Spleen (tissue), 11 donors: ENCODE measurements around the gene SMAD5. TPM values are rescaled to one million over a fixed set of nuclear protein-coding genes. Genes with fewer than 3 reads are reported as not detected.

Source experiments
- DNase-seq: peaks from one replicate; pipeline ENCODE4 v3.0.0-alpha.2; 2020
- H3K27ac ChIP-seq, 8 donors: fragments of 200-600 bp; sonication (generic) in 7 of 8; 1 replicate in 4 of 8; 2 replicates in 4 of 8; pipeline versions ENCODE4 v1.5.0 to v1.8.0; 2016 to 2021; ENCODE audit warnings: inconsistent platforms in 4 of 8, mild to moderate bottlenecking in 4 of 8, moderate library complexity in 1 of 8
- H3K27me3 ChIP-seq, 7 donors: fragments of 200-600 bp; sonication (generic) in 6 of 7; replicated peaks in 1 of 7; 1 replicate in 4 of 7; 2 replicates in 3 of 7; pipeline versions ENCODE4 v1.5.0 to v1.8.0; 2016 to 2021; ENCODE audit warnings: inconsistent platforms in 3 of 7, mild to moderate bottlenecking in 1 of 7
- H3K36me3 ChIP-seq, 6 donors: fragments of 200-600 bp; sonication (generic) in 5 of 6; 1 replicate in 4 of 6; 2 replicates in 2 of 6; pipeline versions ENCODE4 v1.5.0 to v1.8.0; 2016 to 2021; ENCODE audit warnings: inconsistent platforms in 2 of 6
- H3K4me1 ChIP-seq, 6 donors: fragments of 200-600 bp; sonication (generic) in 5 of 6; 1 replicate in 3 of 6; 2 replicates in 3 of 6; pipeline versions ENCODE4 v1.5.0 to v1.8.0; 2016 to 2021; ENCODE audit warnings: inconsistent platforms in 3 of 6
- H3K4me3 ChIP-seq, 8 donors: fragments of 200-600 bp; sonication (generic) in 7 of 8; 1 replicate in 4 of 8; 2 replicates in 4 of 8; pipeline versions ENCODE4 v1.5.0 to v1.8.0; 2016 to 2021; ENCODE audit warnings: inconsistent platforms in 4 of 8, mild to moderate bottlenecking in 4 of 8, moderate library complexity in 2 of 8
- H3K9me3 ChIP-seq, 8 donors: fragments of 200-600 bp; sonication (generic) in 7 of 8; 1 replicate in 4 of 8; 2 replicates in 4 of 8; pipeline versions ENCODE4 v1.5.0 to v1.8.0; 2016 to 2021; ENCODE audit warnings: inconsistent platforms in 4 of 8
- POLR2A ChIP-seq, 3 donors: fragments of 450-650 bp; IDR thresholded peaks; one replicate each; pipeline ENCODE4 v1.5.1; 2017; ENCODE audit warnings: antibody characterized with exemption in 3 of 3, mild to moderate bottlenecking in 1 of 3
- POLR2AphosphoS5 ChIP-seq, 3 donors: sonication (generic); formaldehyde crosslinking; IDR thresholded peaks; one replicate each; pipeline ENCODE4 v1.5.1; 2017; ENCODE audit warnings: antibody characterized with exemption in 3 of 3
- WGBS, 5 donors: extraction: QIAGEN DNeasy Blood & Tissue Kit in 3 of 5; methylation state at CpG; one replicate each; pipeline versions ENCODE4 v1.1.5 to v1.1.7; 2013 to 2018; 5-methylcytosine and 5-hydroxymethylcytosine counted together
- intact Hi-C: fragments of 100-400 bp; cut with DNase I; formaldehyde crosslinking; loops from one replicate; pipeline ENCODE4 v1.15.0; 2023; ENCODE audit warnings: low total_unique reads
- polyA plus RNA-seq, 3 donors: library from polyadenylated mRNA; stranded (reverse); fragments of 200-250 nt; gene quantifications; one replicate each; pipeline ENCODE4 v1.2.1, GENCODE V29; 2013
- total RNA-seq, 7 donors: library from RNA; depleted of rRNA in 3 of 7; stranded (reverse); fragments of >200 nt in 3 of 7; fragmentation: NEBNext Ultra II Directional in 4 of 7; extraction: Animal tissue kit (Norgen Biotek cat#: 25700) in 4 of 7; gene quantifications; one replicate each; pipeline versions ENCODE4 v1.1.0 to v1.2.1, GENCODE V29; 2016 to 2021
- TF ChIP-seq, protein P1 (sequence below), 11 experiments: fragments of 200-600 bp in 7 of 11; fragments of 450-650 bp in 4 of 11; sonication (generic) in 4 of 11; IDR thresholded peaks in 8 of 11; conservative IDR thresholded peaks in 3 of 11; 1 replicate in 7 of 11; 2 replicates in 4 of 11; pipeline versions ENCODE4 v1.4.0 to v1.8.0; 2016 to 2021; ENCODE audit warnings: antibody characterized with exemption in 11 of 11, inconsistent platforms in 4 of 11, mild to moderate bottlenecking in 1 of 11
- donor health status: healthy with polysubstance abuse.
- donor health status: DM: no; HTN: no; CAD: no; lungs with moderate emphysema.
- donor health status: DM: no; HTN: no; CAD: no.
- donor health status: Bipolar disorder and iron deficiency.
- donor health status: healthy.
- donor health status: DM: no; HTN: no; CAD: no.
- donor health status: DM: yes; HTN: yes; CAD: no.

Gene SMAD5
- total and polyA plus RNA-seq, 10 donors, result 5.3 to 70.4 (median 52.8) TPM

DNA sequence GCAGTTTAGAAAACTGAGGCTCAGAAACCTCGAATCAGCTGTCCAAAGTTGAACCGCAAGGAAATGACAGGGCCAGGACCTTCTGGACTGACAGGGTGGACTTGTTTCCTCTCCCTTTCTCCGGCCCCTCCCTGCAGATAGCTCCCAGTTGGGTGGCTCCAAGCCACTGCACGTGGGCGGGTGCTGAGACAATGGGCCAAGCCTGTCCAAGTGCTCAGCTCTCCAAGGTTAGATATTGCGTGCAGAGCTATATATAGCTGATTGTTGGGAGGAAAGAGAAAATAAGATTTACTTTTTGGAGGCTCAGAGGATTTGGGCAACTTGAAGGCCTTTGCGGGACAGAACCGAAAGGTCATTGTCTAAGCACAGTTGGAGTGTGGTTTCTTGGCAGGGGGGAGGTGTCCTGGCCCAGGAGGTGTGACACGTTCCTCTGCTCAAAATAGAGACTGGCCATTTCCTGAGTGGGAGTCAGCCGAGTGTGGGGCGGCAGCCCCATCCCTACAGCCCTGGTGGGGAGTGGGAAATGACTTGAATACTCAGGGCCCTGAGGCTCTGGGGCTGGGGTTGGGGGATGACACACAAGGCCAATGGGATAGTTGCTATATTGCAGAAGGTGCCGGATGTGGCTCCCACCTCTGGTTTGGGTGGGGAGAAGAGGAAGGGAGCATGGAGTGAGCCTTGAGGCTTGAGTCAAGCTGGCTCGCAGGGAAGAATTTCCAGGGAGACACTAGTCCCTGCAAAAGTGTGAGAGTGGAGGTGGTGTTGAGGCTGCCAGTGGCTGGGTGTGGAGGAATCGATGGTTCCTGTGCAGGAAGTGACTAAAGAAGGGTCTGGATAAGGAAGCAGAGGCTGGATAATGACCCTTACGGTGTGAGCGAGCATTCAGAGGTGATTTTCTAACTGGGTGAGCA lies 44.4 kb upstream of the SMAD5 start:
- Histone ChIP-seq H3K27ac (peak overlapping the region in 7 of 8 donors; percentile 36 to 82 (median 73)), H3K27me3 (peaks cover 0 to 5% (median 0%) of the 10 kb centered on the region in 7 donors), H3K36me3 (no peaks in the 10 kb centered on the region), H3K9me3 (no peaks in the 10 kb centered on the region), H3K4me1 (peaks cover 0 to 27% (median 10%) of the 10 kb centered on the region in 6 donors), H3K4me3 (no peak overlapping the region)
- TF ChIP-seq, protein P1, sequence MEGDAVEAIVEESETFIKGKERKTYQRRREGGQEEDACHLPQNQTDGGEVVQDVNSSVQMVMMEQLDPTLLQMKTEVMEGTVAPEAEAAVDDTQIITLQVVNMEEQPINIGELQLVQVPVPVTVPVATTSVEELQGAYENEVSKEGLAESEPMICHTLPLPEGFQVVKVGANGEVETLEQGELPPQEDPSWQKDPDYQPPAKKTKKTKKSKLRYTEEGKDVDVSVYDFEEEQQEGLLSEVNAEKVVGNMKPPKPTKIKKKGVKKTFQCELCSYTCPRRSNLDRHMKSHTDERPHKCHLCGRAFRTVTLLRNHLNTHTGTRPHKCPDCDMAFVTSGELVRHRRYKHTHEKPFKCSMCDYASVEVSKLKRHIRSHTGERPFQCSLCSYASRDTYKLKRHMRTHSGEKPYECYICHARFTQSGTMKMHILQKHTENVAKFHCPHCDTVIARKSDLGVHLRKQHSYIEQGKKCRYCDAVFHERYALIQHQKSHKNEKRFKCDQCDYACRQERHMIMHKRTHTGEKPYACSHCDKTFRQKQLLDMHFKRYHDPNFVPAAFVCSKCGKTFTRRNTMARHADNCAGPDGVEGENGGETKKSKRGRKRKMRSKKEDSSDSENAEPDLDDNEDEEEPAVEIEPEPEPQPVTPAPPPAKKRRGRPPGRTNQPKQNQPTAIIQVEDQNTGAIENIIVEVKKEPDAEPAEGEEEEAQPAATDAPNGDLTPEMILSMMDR (IDR thresholded peaks at IDR 0.05 in 8 of 11, conservative IDR thresholded peaks at IDR 0.05 in 3 of 11), result no peak
- TF ChIP-seq POLR2AphosphoS5 (IDR thresholded peaks at IDR 0.05), result peak; percentile 9 to 71 (median 41)
- 60 to 70% (median 67%) methylated on average over 16 of the region's 16 CpGs for WGBS, 5 donors
- intact Hi-C loops, result loop anchor here (10.0 kb wide), 1 partner anchor 87 kb away; no protein-coding TSS in a partner anchor
- DNase-seq, result peak; percentile 82

DNA sequence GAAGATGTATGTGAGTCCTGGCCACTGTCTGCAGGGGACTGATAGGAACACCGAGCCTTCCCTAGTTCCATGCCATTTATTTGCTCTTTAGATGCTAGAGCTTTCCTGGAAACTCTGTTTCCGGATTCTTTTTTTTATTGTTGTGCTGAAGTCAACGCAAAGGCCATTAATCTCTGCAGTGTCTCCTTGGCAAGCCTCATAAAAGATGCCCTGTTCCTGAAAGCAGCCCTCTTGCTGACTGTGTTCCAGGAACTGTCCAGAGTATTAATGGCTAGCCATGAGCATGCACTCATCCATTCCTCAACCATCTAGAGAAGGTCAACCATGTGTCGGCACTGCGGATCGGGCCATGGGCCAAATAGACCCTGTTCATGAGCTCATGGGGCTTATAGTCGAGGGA lies 42.9 kb upstream of the SMAD5 start:
- no peaks in the 10 kb centered on the region for H3K36me3 ChIP-seq
- no peak overlapping the region for H3K4me3 ChIP-seq
- intact Hi-C loops, result loop anchor here (10.0 kb wide), 1 partner anchor 85 kb away; no protein-coding TSS in a partner anchor
- no peaks in the 10 kb centered on the region for H3K9me3 ChIP-seq
- no peaks in the 10 kb centered on the region for H3K27me3 ChIP-seq
- H3K27ac ChIP-seq, result peak overlapping the region in 2 of 8 donors; percentile 81 to 82
- 61 to 70% (median 66%) methylated on average over 7 of the region's 7 CpGs for WGBS, 5 donors
- DNase-seq, result no peak
- TF ChIP-seq POLR2A (IDR thresholded peaks at IDR 0.05), result no peak
- TF ChIP-seq POLR2AphosphoS5 (IDR thresholded peaks at IDR 0.05), result no peak
- TF ChIP-seq, protein P1 (IDR thresholded peaks at IDR 0.05 in 8 of 11, conservative IDR thresholded peaks at IDR 0.05 in 3 of 11), result no peak
- H3K4me1 ChIP-seq, result peaks cover 0 to 33% (median 10%) of the 10 kb centered on the region in 6 donors

DNA sequence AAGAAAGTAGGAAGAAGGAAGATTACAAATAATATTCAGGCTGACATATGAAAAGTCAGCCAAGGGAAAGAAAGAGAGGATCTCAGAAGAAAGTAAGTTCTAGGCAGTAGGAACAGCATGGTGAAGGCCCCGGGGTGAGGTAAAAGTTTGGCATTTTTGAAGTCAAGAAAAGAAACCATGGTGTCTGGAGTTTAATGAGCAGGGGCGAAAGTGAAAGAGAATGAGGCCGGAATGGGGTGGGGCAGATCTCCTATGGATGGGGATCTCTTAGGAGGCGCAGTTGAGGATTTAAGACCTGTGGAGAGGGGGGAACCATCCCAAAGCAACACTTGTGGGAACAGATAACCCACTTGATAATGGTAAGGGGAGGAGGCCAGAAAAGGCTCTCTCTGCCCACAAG lies 42.3 kb upstream of the SMAD5 start:
- TF ChIP-seq POLR2A (IDR thresholded peaks at IDR 0.05) (no peak), POLR2AphosphoS5 (IDR thresholded peaks at IDR 0.05) (no peak)
- TF ChIP-seq, protein P1 (IDR thresholded peaks at IDR 0.05 in 8 of 11, conservative IDR thresholded peaks at IDR 0.05 in 3 of 11), result no peak
- H3K27me3 ChIP-seq, result no peaks in the 10 kb centered on the region
- 90 to 97% (median 91%) methylated on average over 4 of the region's 4 CpGs for WGBS, 5 donors
- no peaks in the 10 kb centered on the region for H3K9me3 ChIP-seq
- intact Hi-C loops, result no loop called here
- no peaks in the 10 kb centered on the region for H3K36me3 ChIP-seq
- no peak overlapping the region for H3K4me3 ChIP-seq
- no peak for DNase-seq
- peaks cover 0 to 35% (median 10%) of the 10 kb centered on the region in 6 donors for H3K4me1 ChIP-seq
- peak overlapping the region in 1 of 8 donors; percentile 81 for H3K27ac ChIP-seq
